Vagina (tissue), 2 donors: Measurements from ENCODE around the gene SMIM43.

Experiments
- POLR2A ChIP-seq, 2 donors: fragments of 450-650 bp; IDR thresholded peaks; one replicate each; pipeline ENCODE4 v1.6.1; 2017; ENCODE audit warnings: antibody characterized with exemption in 2 of 2, mild to moderate bottlenecking in 2 of 2, moderate library complexity in 2 of 2
- POLR2AphosphoS5 ChIP-seq, 2 donors: sonication (generic); formaldehyde crosslinking; IDR thresholded peaks; one replicate each; pipeline ENCODE4 v1.9.0; 2017; ENCODE audit warnings: antibody characterized with exemption in 2 of 2, mild to moderate bottlenecking in 2 of 2, low read depth in 1 of 2; ENCODE audit not compliant: insufficient read depth in 1 of 2
- TF ChIP-seq, protein P1 (sequence below), 3 experiments: fragments of 450-650 bp in 2 of 3; fragments of 200-600 bp in 1 of 3; sonication (generic) in 1 of 3; IDR thresholded peaks; one replicate each; pipeline ENCODE4 v1.5.1; 2017 to 2019; ENCODE audit warnings: antibody characterized with exemption in 3 of 3, mild to moderate bottlenecking in 2 of 3, moderate library complexity in 2 of 3

DNA sequence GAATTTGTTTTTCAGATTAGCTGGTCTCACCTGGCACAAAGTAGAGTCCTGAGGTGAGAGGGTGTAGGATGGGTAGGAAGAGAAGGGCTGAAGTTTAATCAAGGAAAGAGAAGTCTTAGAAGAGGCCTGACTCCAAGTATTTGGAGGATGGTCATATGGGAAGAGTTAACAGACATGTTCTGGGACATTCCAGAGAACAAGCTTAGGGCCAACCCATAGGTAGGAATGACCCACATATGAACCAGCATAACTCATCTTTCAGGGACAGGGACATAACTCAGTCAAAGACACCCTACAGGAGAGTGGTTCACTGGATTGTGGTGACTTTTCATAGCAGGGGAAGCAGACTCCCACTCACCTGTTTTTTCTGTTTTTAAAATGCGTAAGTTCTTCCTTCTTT is 40.3 kb downstream of the SMIM43 start:
- TF ChIP-seq, protein P1, sequence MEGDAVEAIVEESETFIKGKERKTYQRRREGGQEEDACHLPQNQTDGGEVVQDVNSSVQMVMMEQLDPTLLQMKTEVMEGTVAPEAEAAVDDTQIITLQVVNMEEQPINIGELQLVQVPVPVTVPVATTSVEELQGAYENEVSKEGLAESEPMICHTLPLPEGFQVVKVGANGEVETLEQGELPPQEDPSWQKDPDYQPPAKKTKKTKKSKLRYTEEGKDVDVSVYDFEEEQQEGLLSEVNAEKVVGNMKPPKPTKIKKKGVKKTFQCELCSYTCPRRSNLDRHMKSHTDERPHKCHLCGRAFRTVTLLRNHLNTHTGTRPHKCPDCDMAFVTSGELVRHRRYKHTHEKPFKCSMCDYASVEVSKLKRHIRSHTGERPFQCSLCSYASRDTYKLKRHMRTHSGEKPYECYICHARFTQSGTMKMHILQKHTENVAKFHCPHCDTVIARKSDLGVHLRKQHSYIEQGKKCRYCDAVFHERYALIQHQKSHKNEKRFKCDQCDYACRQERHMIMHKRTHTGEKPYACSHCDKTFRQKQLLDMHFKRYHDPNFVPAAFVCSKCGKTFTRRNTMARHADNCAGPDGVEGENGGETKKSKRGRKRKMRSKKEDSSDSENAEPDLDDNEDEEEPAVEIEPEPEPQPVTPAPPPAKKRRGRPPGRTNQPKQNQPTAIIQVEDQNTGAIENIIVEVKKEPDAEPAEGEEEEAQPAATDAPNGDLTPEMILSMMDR (IDR thresholded peaks at IDR 0.05) = no peak
- TF ChIP-seq POLR2AphosphoS5 (IDR thresholded peaks at IDR 0.05; ENCODE audit: insufficient read depth in 1 of 2, low read depth in 1 of 2) (no peak), POLR2A (IDR thresholded peaks at IDR 0.05) (no peak)
